OCI-LY1 (cell line): Measurements from ENCODE around the gene HAO2.
"Not testable (repeated sequence)": the region's sequence is repeated elsewhere in the genome, so short reads cannot be mapped to it uniquely, and the experiment has no call there.

Source experiments
- EZH2 ChIP-seq: fragments of 200-600 bp; sonication (generic), shearing (Covaris generic); IDR thresholded peaks from 2 replicates; pipeline ENCODE4 v1.8.0; 2017; ENCODE audit warnings: borderline replicate concordance, mixed run types, mild to moderate bottlenecking, antibody characterized with exemption, low read length, moderate library complexity, mixed read lengths
- TF ChIP-seq, protein P1 (sequence below): fragments of 200-600 bp; sonication (generic), shearing (Covaris generic); IDR thresholded peaks from 2 replicates; pipeline ENCODE4 v1.5.1; 2017; ENCODE audit warnings: mild to moderate bottlenecking, antibody characterized with exemption, low read length, moderate library complexity, mixed read lengths

GRCh38 chr1:119350866-119351265 lies 17.7 kb upstream of the HAO2 start:
- TF ChIP-seq, protein P1, sequence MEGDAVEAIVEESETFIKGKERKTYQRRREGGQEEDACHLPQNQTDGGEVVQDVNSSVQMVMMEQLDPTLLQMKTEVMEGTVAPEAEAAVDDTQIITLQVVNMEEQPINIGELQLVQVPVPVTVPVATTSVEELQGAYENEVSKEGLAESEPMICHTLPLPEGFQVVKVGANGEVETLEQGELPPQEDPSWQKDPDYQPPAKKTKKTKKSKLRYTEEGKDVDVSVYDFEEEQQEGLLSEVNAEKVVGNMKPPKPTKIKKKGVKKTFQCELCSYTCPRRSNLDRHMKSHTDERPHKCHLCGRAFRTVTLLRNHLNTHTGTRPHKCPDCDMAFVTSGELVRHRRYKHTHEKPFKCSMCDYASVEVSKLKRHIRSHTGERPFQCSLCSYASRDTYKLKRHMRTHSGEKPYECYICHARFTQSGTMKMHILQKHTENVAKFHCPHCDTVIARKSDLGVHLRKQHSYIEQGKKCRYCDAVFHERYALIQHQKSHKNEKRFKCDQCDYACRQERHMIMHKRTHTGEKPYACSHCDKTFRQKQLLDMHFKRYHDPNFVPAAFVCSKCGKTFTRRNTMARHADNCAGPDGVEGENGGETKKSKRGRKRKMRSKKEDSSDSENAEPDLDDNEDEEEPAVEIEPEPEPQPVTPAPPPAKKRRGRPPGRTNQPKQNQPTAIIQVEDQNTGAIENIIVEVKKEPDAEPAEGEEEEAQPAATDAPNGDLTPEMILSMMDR = not testable (repeated sequence)
- TF ChIP-seq EZH2 = not testable (repeated sequence)
